ENCODE measurements around the gene PIGO. TPM values are rescaled to one million over a fixed set of nuclear protein-coding genes. Genes with fewer than 3 reads are reported as not detected.

The PIGO gene
- total and polyA plus RNA-seq, 2 experiments from 2014 or later: 11.2 to 18.9 TPM

DNA sequence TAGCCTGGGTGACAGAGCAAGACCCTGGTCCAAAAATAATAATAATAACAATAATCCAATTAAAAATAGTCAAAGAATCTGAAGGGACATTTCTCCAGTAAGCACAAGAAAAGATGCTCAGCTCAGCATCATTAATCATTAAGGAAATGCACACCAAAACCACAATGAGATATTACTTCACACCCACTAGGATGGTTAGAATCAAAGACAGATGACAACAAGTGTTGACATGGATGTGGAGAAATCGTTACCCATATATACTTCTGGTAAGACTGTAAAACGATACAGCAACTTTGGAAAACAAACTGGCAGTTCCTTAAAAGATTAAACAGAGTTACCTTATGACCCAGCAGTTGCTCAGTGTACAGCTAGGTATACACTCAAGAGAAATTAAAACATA lies 11.3 kb downstream of the PIGO start:
- Histone ChIP-seq H4K20me1 (replicated peaks; ENCODE audit: insufficient read depth) (no peaks in the 10 kb centered on the region), H2AFZ (no peak overlapping the region), H3K9me2 (ENCODE audit: insufficient read depth) (no peaks in the 10 kb centered on the region), H3F3A (replicated peaks; ENCODE audit: low read depth) (no peaks in the 10 kb centered on the region), H3K4me1 (ENCODE audit: insufficient read depth) (no peaks in the 10 kb centered on the region), H3K27me3 (ENCODE audit: insufficient read depth) (no peaks in the 10 kb centered on the region), H3K4me3 (no peak overlapping the region), H3K79me2 (replicated peaks; ENCODE audit: insufficient read depth) (no peaks in the 10 kb centered on the region), H3K4me2 (no peak overlapping the region), H3K27ac (ENCODE audit: low read depth) (no peak overlapping the region), H3K36me3 (ENCODE audit: insufficient read depth) (peaks cover 10% of the 10 kb centered on the region)
- no peaks in the 10 kb centered on the region for H3K9me3 Mint-ChIP-seq
- H3K27me3 Mint-ChIP-seq (ENCODE audit: insufficient read depth, low read depth, poor library complexity): peaks cover under 1% of the 10 kb centered on the region
- H3K4me1 Mint-ChIP-seq: no peaks in the 10 kb centered on the region
- TF ChIP-seq EZH2 (IDR thresholded peaks at IDR 0.05; ENCODE audit: low read depth, unreplicated experiment): no peak
- no peak overlapping the region for H3K4me3 Mint-ChIP-seq
- ATAC-seq: no peak
- no peak overlapping the region for H3K27ac Mint-ChIP-seq
- H3K36me3 Mint-ChIP-seq (ENCODE audit: low read depth): peaks cover 29% of the 10 kb centered on the region
- no peak for DNase-seq (ENCODE audit: low spot score)

DNA sequence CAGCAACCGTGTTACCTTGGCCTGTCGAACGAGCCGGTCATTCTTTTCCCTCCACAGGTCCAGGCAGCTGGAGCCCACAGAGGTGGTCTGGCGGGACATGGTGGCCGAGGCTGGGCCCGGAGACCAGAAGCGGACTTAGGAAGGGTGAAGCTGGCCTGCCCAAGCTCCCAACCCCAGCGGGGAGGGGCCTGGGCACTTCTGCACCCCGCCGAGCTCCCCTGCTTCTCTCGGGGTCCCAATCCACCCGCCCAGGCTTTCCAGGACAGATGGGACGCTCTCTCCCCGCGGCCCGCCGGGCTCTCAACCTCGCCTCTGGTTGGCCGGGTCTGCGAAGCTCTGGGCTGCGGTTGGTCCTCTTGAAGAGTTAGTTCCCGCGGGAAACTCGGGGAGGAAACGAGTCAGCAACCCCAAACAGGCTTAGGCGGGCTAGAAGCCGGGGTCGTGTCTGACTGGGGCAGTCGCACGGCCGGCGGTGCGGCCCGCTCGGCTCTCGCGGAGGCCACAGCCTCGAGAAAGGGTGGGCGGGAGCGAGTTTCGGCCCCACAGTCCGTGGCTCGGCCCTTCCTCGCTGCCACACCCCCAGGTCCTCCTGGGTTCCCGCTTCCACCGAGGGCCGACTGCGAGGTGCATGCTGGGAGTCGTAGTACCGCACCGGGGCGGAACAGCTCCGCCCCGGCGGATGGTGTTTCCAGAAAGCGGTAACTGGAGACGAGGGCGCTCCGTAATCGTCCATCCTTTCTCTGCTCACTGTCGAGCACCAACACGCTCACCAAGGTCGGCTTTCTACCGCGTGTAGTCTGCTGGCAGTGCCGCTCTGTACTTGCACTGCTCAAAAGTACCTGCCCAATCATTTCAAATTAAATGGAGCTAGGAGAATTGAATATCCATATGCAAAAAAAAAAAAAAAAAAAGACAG lies 16.7 kb downstream of the PIGO start, which contains the start of gene FANCG:
FANCG (minus strand) TSS at position 517 of the 916 bp plus-strand sequence; CDS start at position 99, 418 bp downstream.
- Mint-ChIP-seq H3K27me3 (ENCODE audit: insufficient read depth, low read depth, poor library complexity) (peaks cover 8% of the 10 kb centered on the region), H3K4me3 (peak within 1 kb of the TSS; percentile 93), H3K36me3 (ENCODE audit: low read depth) (peaks cover 35% of the 10 kb centered on the region), H3K4me1 (peaks cover 16% of the 10 kb centered on the region), H3K27ac (peak within 1 kb of the TSS; percentile 97), H3K9me3 (no peaks in the 10 kb centered on the region)
- Histone ChIP-seq H2AFZ (peak within 1 kb of the TSS; percentile 61; the same call in 1 of the 2 replicates), H3K4me2 (peak within 1 kb of the TSS; percentile 74), H3K4me3 (peak within 1 kb of the TSS; percentile 91), H3K9me2 (ENCODE audit: insufficient read depth) (no peaks in the 10 kb centered on the region), H3F3A (replicated peaks; ENCODE audit: low read depth) (no peaks in the 10 kb centered on the region), H3K27ac (ENCODE audit: low read depth) (peak within 1 kb of the TSS; percentile 85), H3K4me1 (ENCODE audit: insufficient read depth) (peaks cover 7% of the 10 kb centered on the region), H3K79me2 (replicated peaks; ENCODE audit: insufficient read depth) (peaks cover 24% of the 10 kb centered on the region), H4K20me1 (replicated peaks; ENCODE audit: insufficient read depth) (no peaks in the 10 kb centered on the region; the same call in 1 of the 2 replicates), H3K27me3 (ENCODE audit: insufficient read depth) (no peaks in the 10 kb centered on the region), H3K36me3 (ENCODE audit: insufficient read depth) (0 out of 2 replicates have a peak, but pooled peaks cover 3% of the 10 kb centered on the region)
- DNase-seq (ENCODE audit: low spot score) (peak; percentile 98), ATAC-seq (peak; percentile 94)
- TF ChIP-seq ZNF114 (CRISPR knock-in tag; IDR thresholded peaks at IDR 0.05) (no peak), NANOG (IDR thresholded peaks at IDR 0.05; ENCODE audit: borderline replicate concordance) (no peak), ZNF331 (CRISPR knock-in tag; IDR thresholded peaks at IDR 0.05; ENCODE audit: low read depth) (no peak), POLR2AphosphoS5 (IDR thresholded peaks at IDR 0.05; ENCODE audit: low read depth) (peak; percentile 87), CREB1 (CRISPR knock-in tag; IDR thresholded peaks at IDR 0.05; ENCODE audit: low read depth) (peak; percentile 28; the same call in 1 of the 2 replicates), STAT1 (IDR thresholded peaks at IDR 0.05; ENCODE audit: unreplicated experiment) (no peak)
- TF ChIP-seq, protein P1, sequence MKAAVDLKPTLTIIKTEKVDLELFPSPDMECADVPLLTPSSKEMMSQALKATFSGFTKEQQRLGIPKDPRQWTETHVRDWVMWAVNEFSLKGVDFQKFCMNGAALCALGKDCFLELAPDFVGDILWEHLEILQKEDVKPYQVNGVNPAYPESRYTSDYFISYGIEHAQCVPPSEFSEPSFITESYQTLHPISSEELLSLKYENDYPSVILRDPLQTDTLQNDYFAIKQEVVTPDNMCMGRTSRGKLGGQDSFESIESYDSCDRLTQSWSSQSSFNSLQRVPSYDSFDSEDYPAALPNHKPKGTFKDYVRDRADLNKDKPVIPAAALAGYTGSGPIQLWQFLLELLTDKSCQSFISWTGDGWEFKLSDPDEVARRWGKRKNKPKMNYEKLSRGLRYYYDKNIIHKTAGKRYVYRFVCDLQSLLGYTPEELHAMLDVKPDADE (IDR thresholded peaks at IDR 0.05): peak; percentile 68

All from GM23338 (cell line).